DND-41 (cell line): ENCODE results near the gene PERM1.
"Not testable (repeated sequence)": the region's sequence is repeated elsewhere in the genome, so short reads cannot be mapped to it uniquely, and the experiment has no call there.

Experiments
- ATAC-seq: fragments of 200-7000 bp; cut with Tn5 transposase; 3 replicates; pipeline ENCODE4 v1.9.1; 2021; ENCODE audit warnings: low read depth; ENCODE audit not compliant: insufficient read depth
- DNase-seq: peaks from one replicate; pipeline ENCODE4 v3.0.0-alpha.2; 2020
- H2AFZ ChIP-seq: 2 replicates; pipeline ENCODE4 v1.6.0; 2012; ENCODE audit warnings: low read depth, low read length
- H3K27ac ChIP-seq: 2 replicates; pipeline ENCODE4 v1.5.1; 2012; ENCODE audit warnings: low read length, inconsistent platforms
- H3K27me3 ChIP-seq: fragments of 200-600 bp; sonication (generic); 2 replicates; pipeline ENCODE4 v1.6.0; 2012; ENCODE audit warnings: low read length, mild to moderate bottlenecking, inconsistent platforms; ENCODE audit not compliant: insufficient read depth, poor library complexity
- H3K36me3 ChIP-seq: 2 replicates; pipeline ENCODE4 v1.5.1; 2012; ENCODE audit warnings: low read length, inconsistent platforms; ENCODE audit not compliant: insufficient read depth
- H3K4me1 ChIP-seq: 2 replicates; pipeline ENCODE4 v1.5.1; 2012; ENCODE audit warnings: mild to moderate bottlenecking, low read length; ENCODE audit not compliant: insufficient read depth
- H3K4me2 ChIP-seq: 2 replicates; pipeline ENCODE4 v1.6.0; 2012; ENCODE audit warnings: mild to moderate bottlenecking, moderate library complexity, low read length, inconsistent platforms; ENCODE audit not compliant: insufficient read depth
- H3K4me3 ChIP-seq, 2 experiments: fragments of 200-600 bp in 1 of 2; shearing (Covaris generic) in 1 of 2; 2 replicates each; pipeline ENCODE4 v1.5.1; 2012 to 2016; ENCODE audit warnings: inconsistent platforms in 2 of 2, low read length in 2 of 2, mild to moderate bottlenecking in 2 of 2, low read depth in 1 of 2, moderate library complexity in 1 of 2
- H3K79me2 ChIP-seq: 2 replicates; pipeline ENCODE4 v1.6.0; 2012; ENCODE audit warnings: low read length, inconsistent platforms; ENCODE audit not compliant: insufficient read depth
- H3K9ac ChIP-seq: 2 replicates; pipeline ENCODE4 v1.6.0; 2012; ENCODE audit warnings: low read depth, mild to moderate bottlenecking, inconsistent platforms, low read length, moderate library complexity
- H3K9me3 ChIP-seq: 2 replicates; pipeline ENCODE4 v1.5.1; 2012; ENCODE audit warnings: low read length, moderate library complexity, mild to moderate bottlenecking, inconsistent platforms; ENCODE audit not compliant: insufficient read depth, severe bottlenecking
- H4K20me1 ChIP-seq: 2 replicates; pipeline ENCODE4 v1.6.0; 2012; ENCODE audit warnings: low read length; ENCODE audit not compliant: insufficient read depth
- EZH2 ChIP-seq: IDR thresholded peaks from 3 replicates; pipeline ENCODE4 v1.6.1; 2012; ENCODE audit warnings: borderline replicate concordance, low read depth, mild to moderate bottlenecking, moderate library complexity, low read length, inconsistent platforms; ENCODE audit not compliant: severe bottlenecking
- TF ChIP-seq, protein P1 (sequence below): IDR thresholded peaks from 2 replicates; pipeline ENCODE4 v1.5.1; 2012; ENCODE audit warnings: borderline replicate concordance, low read length, moderate library complexity, mild to moderate bottlenecking; ENCODE audit not compliant: poor library complexity, severe bottlenecking; ENCODE audit errors: extremely low read depth

The PERM1 gene

DNA sequence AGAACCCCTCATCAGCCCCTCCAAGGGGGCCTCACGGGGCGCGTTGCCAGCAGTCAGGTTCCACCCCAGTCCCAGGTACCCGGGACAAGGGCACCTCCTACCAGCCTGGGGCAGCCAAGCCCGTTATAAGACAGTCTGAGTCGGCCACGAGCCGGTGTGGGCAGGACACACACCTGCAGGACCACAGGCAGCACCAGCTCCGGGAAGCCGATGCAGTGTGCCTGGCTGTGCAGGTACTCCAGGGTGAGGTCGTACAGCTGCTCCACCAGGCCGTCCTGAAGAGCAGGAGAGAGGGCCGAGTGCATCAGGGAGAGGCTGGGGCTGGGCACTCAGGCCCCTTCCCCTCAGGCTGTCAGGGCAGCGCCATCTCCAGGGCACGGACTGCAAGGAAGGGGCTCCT lies 33.9 kb downstream of the PERM1 start:
- H3K9ac ChIP-seq: no peak overlapping the region
- peaks cover 58% of the 10 kb centered on the region for H4K20me1 ChIP-seq
- no peak overlapping the region for H3K27ac ChIP-seq
- no peaks in the 10 kb centered on the region for H3K4me1 ChIP-seq
- ATAC-seq (no peak), DNase-seq (no peak)
- TF ChIP-seq EZH2: no peak
- TF ChIP-seq, protein P1, sequence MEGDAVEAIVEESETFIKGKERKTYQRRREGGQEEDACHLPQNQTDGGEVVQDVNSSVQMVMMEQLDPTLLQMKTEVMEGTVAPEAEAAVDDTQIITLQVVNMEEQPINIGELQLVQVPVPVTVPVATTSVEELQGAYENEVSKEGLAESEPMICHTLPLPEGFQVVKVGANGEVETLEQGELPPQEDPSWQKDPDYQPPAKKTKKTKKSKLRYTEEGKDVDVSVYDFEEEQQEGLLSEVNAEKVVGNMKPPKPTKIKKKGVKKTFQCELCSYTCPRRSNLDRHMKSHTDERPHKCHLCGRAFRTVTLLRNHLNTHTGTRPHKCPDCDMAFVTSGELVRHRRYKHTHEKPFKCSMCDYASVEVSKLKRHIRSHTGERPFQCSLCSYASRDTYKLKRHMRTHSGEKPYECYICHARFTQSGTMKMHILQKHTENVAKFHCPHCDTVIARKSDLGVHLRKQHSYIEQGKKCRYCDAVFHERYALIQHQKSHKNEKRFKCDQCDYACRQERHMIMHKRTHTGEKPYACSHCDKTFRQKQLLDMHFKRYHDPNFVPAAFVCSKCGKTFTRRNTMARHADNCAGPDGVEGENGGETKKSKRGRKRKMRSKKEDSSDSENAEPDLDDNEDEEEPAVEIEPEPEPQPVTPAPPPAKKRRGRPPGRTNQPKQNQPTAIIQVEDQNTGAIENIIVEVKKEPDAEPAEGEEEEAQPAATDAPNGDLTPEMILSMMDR: no peak
- no peaks in the 10 kb centered on the region for H3K79me2 ChIP-seq
- no peaks in the 10 kb centered on the region for H3K9me3 ChIP-seq
- peaks cover 83% of the 10 kb centered on the region for H3K36me3 ChIP-seq
- H3K27me3 ChIP-seq: no peaks in the 10 kb centered on the region
- no peak overlapping the region for H3K4me2 ChIP-seq
- H2AFZ ChIP-seq: no peak overlapping the region
- no peak overlapping the region for H3K4me3 ChIP-seq

DNA sequence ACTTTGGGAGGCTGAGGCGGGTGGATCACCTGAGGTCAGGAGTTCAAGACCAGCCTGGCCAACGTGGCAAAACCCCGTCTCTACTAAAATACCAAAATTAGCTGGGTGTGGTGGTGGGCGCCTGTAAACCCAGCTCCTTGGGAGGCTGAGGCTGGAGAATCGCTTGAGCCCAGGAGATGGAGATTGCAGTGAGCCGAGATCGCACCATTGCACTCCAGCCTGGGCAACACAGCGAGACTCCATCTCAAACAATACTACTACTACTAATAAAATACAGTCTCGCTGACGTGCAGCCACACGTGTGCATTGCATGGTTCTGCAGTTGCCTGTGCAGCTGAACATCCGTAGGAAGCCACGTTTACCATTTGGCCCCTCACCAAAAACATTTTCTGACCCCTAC lies 35.1 kb downstream of the PERM1 start:
- not testable (repeated sequence) for H2AFZ ChIP-seq, ATAC-seq, H3K9ac ChIP-seq, H3K27ac ChIP-seq, H3K4me3 ChIP-seq, H3K4me1 ChIP-seq, H3K27me3 ChIP-seq, H3K9me3 ChIP-seq, H3K79me2 ChIP-seq, DNase-seq, H3K4me2 ChIP-seq
- Histone ChIP-seq H4K20me1 (peaks cover 61% of the 10 kb centered on the region), H3K36me3 (peaks cover 72% of the 10 kb centered on the region)

DNA sequence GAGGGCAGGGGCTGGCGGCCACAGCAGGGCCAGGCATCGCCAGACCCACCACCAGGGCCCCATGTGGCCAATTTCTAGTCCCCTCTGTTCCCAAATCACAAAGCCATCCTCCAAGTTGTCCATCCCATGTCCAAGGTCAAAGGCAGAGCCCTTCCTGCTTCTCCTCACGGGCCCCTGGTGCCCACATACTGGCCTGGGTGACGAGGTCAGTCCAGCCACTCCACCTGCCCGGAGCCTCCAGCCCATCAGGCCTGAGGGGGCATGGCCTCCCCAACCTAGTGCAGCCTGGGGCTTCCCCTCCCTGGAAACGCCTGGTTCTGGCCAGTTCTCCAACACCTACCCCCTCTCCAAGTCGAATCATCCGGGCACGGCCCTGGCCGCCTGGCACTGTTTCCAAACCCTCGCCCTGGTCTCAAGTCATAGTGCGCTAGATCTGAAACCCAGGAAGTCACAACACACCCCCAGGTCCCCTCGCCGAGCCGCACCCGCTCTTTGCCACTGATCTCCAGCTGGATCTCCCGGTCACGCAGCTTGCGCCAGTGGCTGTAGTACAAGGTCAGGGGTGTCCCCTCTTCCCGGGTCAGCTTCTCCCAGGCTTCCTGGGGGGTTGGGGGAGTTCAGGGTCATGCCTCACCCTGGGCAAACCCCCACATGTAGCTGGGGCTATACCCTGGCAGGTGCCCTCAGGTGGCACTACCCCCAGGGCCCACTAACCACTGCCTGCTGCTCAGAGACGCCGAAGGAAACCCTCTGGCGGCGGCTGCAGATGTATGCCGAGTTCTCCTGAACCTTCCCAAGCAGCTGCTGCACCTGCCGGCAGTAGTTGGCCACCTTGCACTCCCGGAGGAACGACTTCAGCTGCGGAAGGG lies 36.0 kb downstream of the PERM1 start:
- ATAC-seq (no peak), DNase-seq (no peak)
- Histone ChIP-seq H3K9ac (no peak overlapping the region), H3K4me2 (no peak overlapping the region), H3K79me2 (no peaks in the 10 kb centered on the region), H3K4me3 (no peak overlapping the region), H3K9me3 (no peaks in the 10 kb centered on the region), H3K27me3 (peaks cover 14% of the 10 kb centered on the region), H3K4me1 (peaks cover 3% of the 10 kb centered on the region; the same call in 1 of the 2 replicates), H4K20me1 (peaks cover 66% of the 10 kb centered on the region), H3K36me3 (peaks cover 63% of the 10 kb centered on the region), H3K27ac (no peak overlapping the region), H2AFZ (no peak overlapping the region)
- TF ChIP-seq EZH2: no peak
- TF ChIP-seq, protein P1: no peak

DNA sequence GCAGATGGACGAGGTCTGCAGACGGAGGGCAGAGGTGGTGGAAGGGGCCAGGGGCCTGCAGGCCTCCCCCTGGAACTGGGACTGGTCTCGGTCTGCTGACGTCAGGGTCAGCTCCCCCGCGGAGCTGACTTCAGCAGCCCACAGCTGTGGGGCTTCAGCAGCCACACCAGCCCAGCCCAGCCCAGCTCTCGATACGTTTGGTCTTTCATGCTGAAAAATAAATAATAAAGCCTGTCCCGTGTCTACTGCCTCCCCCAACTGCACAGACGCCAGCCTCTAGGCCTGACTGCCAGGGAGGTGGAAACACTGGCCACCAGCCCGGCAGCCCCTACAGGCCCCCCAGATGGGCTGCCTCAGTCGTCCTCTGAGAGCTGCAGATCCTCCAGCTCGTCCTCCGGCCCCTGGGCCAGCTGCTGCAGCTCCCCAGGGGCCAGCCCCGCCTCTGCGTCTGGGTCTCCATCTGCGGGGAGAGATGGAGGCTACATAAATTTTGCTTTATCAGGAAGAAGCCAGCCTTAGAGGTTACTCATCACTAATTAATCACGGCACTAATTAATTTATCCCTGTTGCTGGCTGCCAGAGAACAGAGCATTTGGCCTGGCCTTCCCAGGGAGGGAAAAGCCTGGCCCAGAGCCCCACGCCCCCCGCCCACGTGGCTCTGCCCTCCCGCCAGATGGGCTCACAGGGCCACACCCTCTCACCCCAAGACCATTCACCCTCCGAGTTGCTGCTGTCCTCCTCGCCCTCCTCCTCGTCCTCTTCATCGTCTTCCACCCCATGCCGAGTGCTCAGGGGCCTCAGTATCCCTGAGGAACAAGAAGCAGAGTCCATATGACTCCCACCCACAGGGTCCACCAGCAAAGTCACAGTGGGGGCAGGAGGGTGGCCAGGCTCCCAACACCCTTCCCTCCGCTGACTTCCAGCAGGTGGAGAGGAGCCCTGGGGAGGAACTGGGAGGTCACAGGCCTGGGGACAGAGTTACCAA lies 37.3 kb downstream of the PERM1 start:
- TF ChIP-seq, protein P1: no peak
- no peak for TF ChIP-seq EZH2
- Histone ChIP-seq H3K27me3 (peaks cover 27% of the 10 kb centered on the region), H3K36me3 (peaks cover 50% of the 10 kb centered on the region), H3K4me3 (no peak overlapping the region), H3K4me2 (no peak overlapping the region), H3K4me1 (peaks cover 16% of the 10 kb centered on the region), H3K9ac (no peak overlapping the region), H3K9me3 (peaks cover 1% of the 10 kb centered on the region), H3K27ac (no peak overlapping the region), H3K79me2 (no peaks in the 10 kb centered on the region), H4K20me1 (peaks cover 66% of the 10 kb centered on the region), H2AFZ (no peak overlapping the region)
- no peak for DNase-seq
- ATAC-seq: no peak
